Panc1 (cell line): ENCODE results near the gene WNT5B.

Experiments used
- POLR2AphosphoS5 ChIP-seq: IDR thresholded peaks from 2 replicates; pipeline ENCODE4 v1.6.1; 2012; ENCODE audit warnings: mild to moderate bottlenecking, low read depth, low read length, moderate library complexity
- SIN3A ChIP-seq: IDR thresholded peaks from 2 replicates; pipeline ENCODE4 v1.6.1; 2012; ENCODE audit warnings: low read depth, mild to moderate bottlenecking, low read length, moderate library complexity, borderline replicate concordance; ENCODE audit not compliant: insufficient read depth
- TCF7L2 ChIP-seq: IDR thresholded peaks from 2 replicates; pipeline ENCODE4 v1.6.1; 2011; ENCODE audit warnings: mild to moderate bottlenecking, low read depth, low read length, inconsistent platforms
- TF ChIP-seq, protein P1 (sequence below): fragments of 450-650 bp; IDR thresholded peaks from 2 replicates; pipeline ENCODE4 v1.5.1; 2017; ENCODE audit warnings: mild to moderate bottlenecking
- TF ChIP-seq, protein P2 (sequence below), 2 experiments: IDR thresholded peaks; 2 replicates each; pipeline ENCODE4 v1.6.1; 2011 to 2012; ENCODE audit warnings: low read depth in 2 of 2, control low read depth in 1 of 2, low read length in 1 of 2, mild to moderate bottlenecking in 1 of 2, moderate library complexity in 1 of 2; ENCODE audit not compliant: insufficient read depth in 1 of 2

DNA sequence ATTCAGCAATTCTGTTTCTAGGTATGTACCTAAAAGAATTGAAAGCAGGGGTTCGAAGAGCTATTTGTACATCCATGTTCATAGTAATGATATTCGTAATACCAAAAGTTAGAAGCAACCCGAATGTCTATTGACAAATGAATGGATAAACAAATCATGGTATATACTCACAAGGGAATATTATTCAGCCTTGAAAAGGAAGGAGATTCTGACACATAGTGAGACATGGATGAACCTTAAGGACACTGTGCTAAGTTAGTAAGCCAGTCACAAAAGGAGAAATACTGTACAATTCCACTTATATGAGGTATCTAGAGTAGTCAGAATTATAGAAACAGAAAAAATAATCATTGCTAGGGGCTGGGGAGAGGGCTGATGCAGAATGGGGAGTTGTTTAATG, 30.3 kb upstream of the WNT5B start:
- TF ChIP-seq, protein P1, sequence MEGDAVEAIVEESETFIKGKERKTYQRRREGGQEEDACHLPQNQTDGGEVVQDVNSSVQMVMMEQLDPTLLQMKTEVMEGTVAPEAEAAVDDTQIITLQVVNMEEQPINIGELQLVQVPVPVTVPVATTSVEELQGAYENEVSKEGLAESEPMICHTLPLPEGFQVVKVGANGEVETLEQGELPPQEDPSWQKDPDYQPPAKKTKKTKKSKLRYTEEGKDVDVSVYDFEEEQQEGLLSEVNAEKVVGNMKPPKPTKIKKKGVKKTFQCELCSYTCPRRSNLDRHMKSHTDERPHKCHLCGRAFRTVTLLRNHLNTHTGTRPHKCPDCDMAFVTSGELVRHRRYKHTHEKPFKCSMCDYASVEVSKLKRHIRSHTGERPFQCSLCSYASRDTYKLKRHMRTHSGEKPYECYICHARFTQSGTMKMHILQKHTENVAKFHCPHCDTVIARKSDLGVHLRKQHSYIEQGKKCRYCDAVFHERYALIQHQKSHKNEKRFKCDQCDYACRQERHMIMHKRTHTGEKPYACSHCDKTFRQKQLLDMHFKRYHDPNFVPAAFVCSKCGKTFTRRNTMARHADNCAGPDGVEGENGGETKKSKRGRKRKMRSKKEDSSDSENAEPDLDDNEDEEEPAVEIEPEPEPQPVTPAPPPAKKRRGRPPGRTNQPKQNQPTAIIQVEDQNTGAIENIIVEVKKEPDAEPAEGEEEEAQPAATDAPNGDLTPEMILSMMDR: no peak
- no peak for TF ChIP-seq POLR2AphosphoS5
- TF ChIP-seq TCF7L2: no peak
- TF ChIP-seq SIN3A: no peak
- TF ChIP-seq, protein P2, sequence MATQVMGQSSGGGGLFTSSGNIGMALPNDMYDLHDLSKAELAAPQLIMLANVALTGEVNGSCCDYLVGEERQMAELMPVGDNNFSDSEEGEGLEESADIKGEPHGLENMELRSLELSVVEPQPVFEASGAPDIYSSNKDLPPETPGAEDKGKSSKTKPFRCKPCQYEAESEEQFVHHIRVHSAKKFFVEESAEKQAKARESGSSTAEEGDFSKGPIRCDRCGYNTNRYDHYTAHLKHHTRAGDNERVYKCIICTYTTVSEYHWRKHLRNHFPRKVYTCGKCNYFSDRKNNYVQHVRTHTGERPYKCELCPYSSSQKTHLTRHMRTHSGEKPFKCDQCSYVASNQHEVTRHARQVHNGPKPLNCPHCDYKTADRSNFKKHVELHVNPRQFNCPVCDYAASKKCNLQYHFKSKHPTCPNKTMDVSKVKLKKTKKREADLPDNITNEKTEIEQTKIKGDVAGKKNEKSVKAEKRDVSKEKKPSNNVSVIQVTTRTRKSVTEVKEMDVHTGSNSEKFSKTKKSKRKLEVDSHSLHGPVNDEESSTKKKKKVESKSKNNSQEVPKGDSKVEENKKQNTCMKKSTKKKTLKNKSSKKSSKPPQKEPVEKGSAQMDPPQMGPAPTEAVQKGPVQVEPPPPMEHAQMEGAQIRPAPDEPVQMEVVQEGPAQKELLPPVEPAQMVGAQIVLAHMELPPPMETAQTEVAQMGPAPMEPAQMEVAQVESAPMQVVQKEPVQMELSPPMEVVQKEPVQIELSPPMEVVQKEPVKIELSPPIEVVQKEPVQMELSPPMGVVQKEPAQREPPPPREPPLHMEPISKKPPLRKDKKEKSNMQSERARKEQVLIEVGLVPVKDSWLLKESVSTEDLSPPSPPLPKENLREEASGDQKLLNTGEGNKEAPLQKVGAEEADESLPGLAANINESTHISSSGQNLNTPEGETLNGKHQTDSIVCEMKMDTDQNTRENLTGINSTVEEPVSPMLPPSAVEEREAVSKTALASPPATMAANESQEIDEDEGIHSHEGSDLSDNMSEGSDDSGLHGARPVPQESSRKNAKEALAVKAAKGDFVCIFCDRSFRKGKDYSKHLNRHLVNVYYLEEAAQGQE (IDR thresholded peaks at IDR 0.05; ENCODE audit: insufficient read depth in 1 of 2, low read depth in 2 of 2, low read length in 1 of 2): no peak
